Endothelial cell (in vitro differentiated cells): ENCODE measurements around the gene STIM1. TPM values are rescaled to one million over a fixed set of nuclear protein-coding genes. Genes with fewer than 3 reads are reported as not detected.
A peak's percentile ranks its signal among the peaks of the same experiment; 100 is the strongest.

Experiments used
- DNase-seq: peaks from one replicate; pipeline ENCODE4 v3.0.0; 2021; ENCODE audit warnings: low spot score
- H3K27ac Mint-ChIP-seq: one replicate; pipeline ENCODE4 v1.8.0; 2021; ENCODE audit warnings: mixed read lengths, inconsistent platforms; ENCODE audit not compliant: unreplicated experiment
- H3K27me3 Mint-ChIP-seq: one replicate; pipeline ENCODE4 v1.8.0; 2021; ENCODE audit warnings: mild to moderate bottlenecking, moderate library complexity, mixed read lengths, inconsistent platforms; ENCODE audit not compliant: unreplicated experiment
- H3K36me3 Mint-ChIP-seq: one replicate; pipeline ENCODE4 v1.8.0; 2021; ENCODE audit warnings: mild to moderate bottlenecking, low read depth, mixed read lengths, inconsistent platforms; ENCODE audit not compliant: unreplicated experiment
- H3K4me1 Mint-ChIP-seq: one replicate; pipeline ENCODE4 v1.8.0; 2021; ENCODE audit warnings: mild to moderate bottlenecking, mixed read lengths, inconsistent platforms; ENCODE audit not compliant: unreplicated experiment
- H3K4me3 Mint-ChIP-seq: one replicate; pipeline ENCODE4 v1.8.0; 2021; ENCODE audit warnings: mild to moderate bottlenecking, mixed read lengths, inconsistent platforms; ENCODE audit not compliant: unreplicated experiment
- H3K9me3 Mint-ChIP-seq: one replicate; pipeline ENCODE4 v1.8.0; 2021; ENCODE audit warnings: mixed read lengths, inconsistent platforms; ENCODE audit not compliant: unreplicated experiment
- CTCF ChIP-seq: fragments of 200-600 bp; sonication (generic); IDR thresholded peaks from one replicate; pipeline ENCODE4 v1.5.0; 2021; ENCODE audit warnings: antibody characterized with exemption; ENCODE audit not compliant: unreplicated experiment
- total RNA-seq: library from RNA; stranded (reverse); fragmentation: NEBNext Ultra II Directional; extraction: Animal tissue kit (Norgen Biotek cat#: 25700); gene quantifications from one replicate; pipeline ENCODE4 v1.2.1, GENCODE V29; 2021; ENCODE audit not compliant: unreplicated experiment

The STIM1 gene
- total RNA-seq, 1 donor from 2014 or later = 35.9 TPM

- peaks cover 42% of the 10 kb centered on the region for H3K36me3 Mint-ChIP-seq
- H3K4me1 Mint-ChIP-seq = peaks cover 47% of the 10 kb centered on the region
- DNase-seq = no peak
- peak overlapping the region; percentile 1 for H3K4me3 Mint-ChIP-seq
- no peak for TF ChIP-seq CTCF
- H3K27me3 Mint-ChIP-seq = peaks cover 14% of the 10 kb centered on the region
- H3K27ac Mint-ChIP-seq = no peak overlapping the region
- no peaks in the 10 kb centered on the region for H3K9me3 Mint-ChIP-seq
These were observed 25.4 kb upstream of the STIM1 start for GRCh38 chr11:3830088-3830487.

- Mint-ChIP-seq H3K36me3 (peaks cover 47% of the 10 kb centered on the region), H3K9me3 (no peaks in the 10 kb centered on the region), H3K4me3 (peak overlapping the region; percentile 27), H3K4me1 (peaks cover 52% of the 10 kb centered on the region), H3K27ac (no peak overlapping the region), H3K27me3 (peaks cover 20% of the 10 kb centered on the region)
- TF ChIP-seq CTCF = no peak
- no peak for DNase-seq
These were observed 24.7 kb upstream of the STIM1 start for GRCh38 chr11:3830730-3831129.

- no peak for DNase-seq
- peaks cover 57% of the 10 kb centered on the region for H3K4me1 Mint-ChIP-seq
- H3K4me3 Mint-ChIP-seq = peak overlapping the region; percentile 7
- no peak for TF ChIP-seq CTCF
- H3K9me3 Mint-ChIP-seq = no peaks in the 10 kb centered on the region
- H3K27ac Mint-ChIP-seq = no peak overlapping the region
- H3K27me3 Mint-ChIP-seq = peaks cover 20% of the 10 kb centered on the region
- peaks cover 38% of the 10 kb centered on the region for H3K36me3 Mint-ChIP-seq
These were observed 23.9 kb upstream of the STIM1 start for GRCh38 chr11:3831378-3832239.

GRCh38 chr11:3832816-3833215 is 22.6 kb upstream of the STIM1 start:
- H3K27me3 Mint-ChIP-seq = peaks cover 18% of the 10 kb centered on the region
- no peak for TF ChIP-seq CTCF

DNA sequence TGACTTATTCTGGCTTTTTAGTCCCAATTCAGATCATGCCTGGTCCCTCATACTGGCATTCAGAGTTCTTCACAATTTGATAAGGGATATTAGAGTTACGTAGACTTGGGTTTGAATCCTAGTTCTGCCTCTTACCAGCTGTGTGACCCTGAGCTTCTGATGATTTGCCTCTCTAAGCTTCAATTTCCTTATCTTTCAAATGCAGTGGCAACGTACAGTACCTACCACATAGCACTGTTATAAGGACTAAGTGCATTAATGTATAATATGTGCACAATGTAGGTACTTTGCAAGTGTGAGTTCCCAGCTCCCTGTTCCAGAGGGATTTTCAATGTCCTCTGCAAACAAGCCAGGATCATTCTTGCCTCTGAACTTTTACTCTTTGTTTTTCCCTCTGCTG is 22.0 kb upstream of the STIM1 start:
- Mint-ChIP-seq H3K9me3 (no peaks in the 10 kb centered on the region), H3K4me3 (no peak overlapping the region), H3K4me1 (peaks cover 64% of the 10 kb centered on the region), H3K27ac (no peak overlapping the region), H3K27me3 (peaks cover 15% of the 10 kb centered on the region), H3K36me3 (peaks cover 30% of the 10 kb centered on the region)
- no peak for DNase-seq
- no peak for TF ChIP-seq CTCF

More at GRCh38 chr11:3832816-3833215, 22.6 kb upstream of the STIM1 start:
- no peak overlapping the region for H3K4me3 Mint-ChIP-seq
- no peaks in the 10 kb centered on the region for H3K9me3 Mint-ChIP-seq
- no peak for DNase-seq
- H3K36me3 Mint-ChIP-seq = peaks cover 30% of the 10 kb centered on the region
- peaks cover 62% of the 10 kb centered on the region for H3K4me1 Mint-ChIP-seq
- H3K27ac Mint-ChIP-seq = no peak overlapping the region
